Upper lobe of right lung (tissue), 1 donor: ENCODE results near the gene FGF19. TPM values are rescaled to one million over a fixed set of nuclear protein-coding genes. Genes with fewer than 3 reads are reported as not detected.

Experiments
- ATAC-seq: fragments of 200-7000 bp; cut with Tn5 transposase; one replicate; pipeline ENCODE4 v1.9.1; 2020; ENCODE audit warnings: mild to moderate bottlenecking, moderate library complexity
- DNase-seq: peaks from one replicate; pipeline ENCODE4 v3.0.0-alpha.2; 2020
- H3K27ac ChIP-seq: fragments of 200-600 bp; one replicate; pipeline ENCODE4 v1.8.0; 2022
- H3K27me3 ChIP-seq: fragments of 200-600 bp; one replicate; pipeline ENCODE4 v1.8.0; 2022; ENCODE audit warnings: mild to moderate bottlenecking
- H3K36me3 ChIP-seq: fragments of 200-600 bp; one replicate; pipeline ENCODE4 v1.8.0; 2022
- H3K4me1 ChIP-seq: fragments of 200-600 bp; one replicate; pipeline ENCODE4 v1.8.0; 2022
- H3K4me3 ChIP-seq: fragments of 200-600 bp; one replicate; pipeline ENCODE4 v1.8.0; 2022; ENCODE audit warnings: mild to moderate bottlenecking
- H3K9me3 ChIP-seq: fragments of 200-600 bp; one replicate; pipeline ENCODE4 v1.8.0; 2022
- intact Hi-C: fragments of 100-400 bp; cut with DNase I; formaldehyde crosslinking; loops from one replicate; pipeline ENCODE4 v1.11.0; 2022
- total RNA-seq: library from RNA; stranded (reverse); fragmentation: NEBNext Ultra II Directional; extraction: Animal tissue kit (Norgen Biotek cat#: 25700); gene quantifications from one replicate; pipeline ENCODE4 v1.2.1, GENCODE V29; 2021
- TF ChIP-seq, protein P1 (sequence below): fragments of 200-600 bp; IDR thresholded peaks from one replicate; pipeline ENCODE4 v1.8.0; 2022; ENCODE audit warnings: antibody characterized with exemption
- donor health status: DM: no; HTN: yes; CAD: no; lungs with severe emphysema.

FGF19 gene
- total RNA-seq, 1 donor from 2014 or later, result not detected

DNA sequence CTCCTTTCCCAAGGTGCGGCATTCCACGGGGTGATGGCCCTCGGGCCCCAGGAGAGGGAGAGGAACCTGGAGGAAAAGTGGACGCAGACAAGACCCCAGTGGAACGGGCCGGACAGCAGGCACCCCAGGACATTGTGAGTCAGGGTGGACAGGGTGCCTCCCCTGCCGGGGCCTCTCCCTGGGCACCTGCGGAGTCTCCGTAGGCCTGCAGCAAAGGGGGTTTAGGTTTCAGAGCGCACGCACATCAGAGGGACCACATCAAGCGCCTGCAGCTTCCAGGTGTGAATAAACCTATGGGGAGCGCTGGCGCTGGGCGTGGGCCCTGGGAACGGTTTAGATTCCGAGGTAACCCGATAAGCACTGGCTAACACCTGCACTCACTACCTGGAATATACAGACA lies 22.7 kb upstream of the FGF19 start:
- no peaks in the 10 kb centered on the region for H3K4me1 ChIP-seq
- H3K36me3 ChIP-seq, result no peaks in the 10 kb centered on the region
- DNase-seq (no peak), ATAC-seq (no peak)
- no peaks in the 10 kb centered on the region for H3K9me3 ChIP-seq
- H3K27me3 ChIP-seq, result peaks cover 35% of the 10 kb centered on the region
- TF ChIP-seq, protein P1, sequence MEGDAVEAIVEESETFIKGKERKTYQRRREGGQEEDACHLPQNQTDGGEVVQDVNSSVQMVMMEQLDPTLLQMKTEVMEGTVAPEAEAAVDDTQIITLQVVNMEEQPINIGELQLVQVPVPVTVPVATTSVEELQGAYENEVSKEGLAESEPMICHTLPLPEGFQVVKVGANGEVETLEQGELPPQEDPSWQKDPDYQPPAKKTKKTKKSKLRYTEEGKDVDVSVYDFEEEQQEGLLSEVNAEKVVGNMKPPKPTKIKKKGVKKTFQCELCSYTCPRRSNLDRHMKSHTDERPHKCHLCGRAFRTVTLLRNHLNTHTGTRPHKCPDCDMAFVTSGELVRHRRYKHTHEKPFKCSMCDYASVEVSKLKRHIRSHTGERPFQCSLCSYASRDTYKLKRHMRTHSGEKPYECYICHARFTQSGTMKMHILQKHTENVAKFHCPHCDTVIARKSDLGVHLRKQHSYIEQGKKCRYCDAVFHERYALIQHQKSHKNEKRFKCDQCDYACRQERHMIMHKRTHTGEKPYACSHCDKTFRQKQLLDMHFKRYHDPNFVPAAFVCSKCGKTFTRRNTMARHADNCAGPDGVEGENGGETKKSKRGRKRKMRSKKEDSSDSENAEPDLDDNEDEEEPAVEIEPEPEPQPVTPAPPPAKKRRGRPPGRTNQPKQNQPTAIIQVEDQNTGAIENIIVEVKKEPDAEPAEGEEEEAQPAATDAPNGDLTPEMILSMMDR, result no peak
- no peak overlapping the region for H3K4me3 ChIP-seq
- intact Hi-C loops, result no loop called here
- H3K27ac ChIP-seq, result no peak overlapping the region

DNA sequence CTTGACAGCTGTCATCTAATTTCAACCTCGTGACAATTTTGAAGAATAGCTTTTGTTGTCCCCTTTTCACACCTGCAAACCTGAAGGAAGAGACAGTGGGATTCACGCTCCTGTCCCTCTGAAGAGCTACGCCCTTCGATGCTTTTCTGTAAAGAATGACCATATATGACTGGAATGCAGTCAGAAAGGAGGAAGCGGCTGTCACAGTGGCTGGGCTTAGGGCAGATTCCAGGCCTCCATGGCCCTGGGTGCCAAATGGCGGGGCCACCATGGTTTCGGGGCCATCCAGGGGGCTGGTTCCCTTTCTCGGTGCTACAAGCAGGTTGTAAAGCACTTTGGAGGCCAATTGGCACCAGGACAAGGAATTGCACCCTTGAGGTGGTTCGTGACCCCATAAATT lies 22.2 kb upstream of the FGF19 start:
- intact Hi-C loops, result no loop called here
- H3K27ac ChIP-seq, result no peak overlapping the region
- TF ChIP-seq, protein P1, result no peak
- peaks cover 40% of the 10 kb centered on the region for H3K27me3 ChIP-seq
- H3K4me1 ChIP-seq, result no peaks in the 10 kb centered on the region
- H3K9me3 ChIP-seq, result no peaks in the 10 kb centered on the region
- no peak for DNase-seq
- no peaks in the 10 kb centered on the region for H3K36me3 ChIP-seq
- no peak overlapping the region for H3K4me3 ChIP-seq
- no peak for ATAC-seq

DNA sequence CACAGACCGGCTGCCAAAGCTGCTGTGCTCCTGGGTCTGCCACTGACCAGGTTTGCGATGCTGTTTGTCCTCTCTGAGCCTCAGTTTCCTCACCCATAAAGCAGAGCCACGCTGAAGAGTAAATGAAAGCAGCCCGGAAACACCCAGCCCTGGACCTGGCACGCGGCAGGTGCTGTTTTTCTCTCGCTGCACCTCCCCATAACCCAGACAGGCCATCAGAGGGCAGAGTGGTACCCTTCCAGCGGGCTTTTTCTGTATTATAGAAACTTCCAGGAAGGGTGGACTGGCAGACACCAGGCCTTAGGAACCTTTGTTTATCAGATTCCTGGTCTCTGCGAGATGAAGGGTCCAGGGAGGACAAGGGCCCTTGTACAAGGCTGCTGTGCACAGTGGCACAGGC lies 17.9 kb upstream of the FGF19 start:
- ATAC-seq, result no peak
- no peak overlapping the region for H3K27ac ChIP-seq

DNA sequence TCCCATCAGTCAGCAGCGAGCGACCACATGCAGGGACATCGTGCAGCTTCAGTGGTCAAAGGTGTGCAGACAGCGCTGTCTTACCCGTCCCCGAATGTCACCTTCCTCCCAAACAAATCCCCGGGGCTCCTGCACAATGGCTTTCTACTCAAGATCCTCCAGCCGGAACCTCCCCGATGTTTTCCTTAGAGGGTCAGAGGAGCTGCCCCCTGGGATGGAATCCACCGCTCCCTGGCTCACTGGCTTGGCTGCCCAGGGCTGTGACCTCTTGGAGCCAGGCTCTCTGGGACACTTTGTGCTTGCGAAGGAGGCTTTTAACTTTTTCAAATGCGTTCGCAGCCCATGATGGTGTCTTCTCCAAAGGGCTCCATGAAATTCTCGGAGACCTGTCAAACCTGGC lies 17.3 kb upstream of the FGF19 start:
- Histone ChIP-seq H3K27ac (no peak overlapping the region), H3K36me3 (no peaks in the 10 kb centered on the region), H3K4me1 (no peaks in the 10 kb centered on the region), H3K27me3 (peaks cover 52% of the 10 kb centered on the region), H3K9me3 (no peaks in the 10 kb centered on the region), H3K4me3 (no peak overlapping the region)
- DNase-seq, result no peak
- intact Hi-C loops, result no loop called here
- TF ChIP-seq, protein P1, result no peak
- no peak for ATAC-seq

More for the DNA sequence above, 17.9 kb upstream of the FGF19 start:
- Histone ChIP-seq H3K4me1 (no peaks in the 10 kb centered on the region), H3K27me3 (peaks cover 57% of the 10 kb centered on the region), H3K9me3 (no peaks in the 10 kb centered on the region), H3K36me3 (no peaks in the 10 kb centered on the region), H3K4me3 (no peak overlapping the region)
- intact Hi-C loops, result no loop called here
- DNase-seq, result no peak
- TF ChIP-seq, protein P1, result no peak

DNA sequence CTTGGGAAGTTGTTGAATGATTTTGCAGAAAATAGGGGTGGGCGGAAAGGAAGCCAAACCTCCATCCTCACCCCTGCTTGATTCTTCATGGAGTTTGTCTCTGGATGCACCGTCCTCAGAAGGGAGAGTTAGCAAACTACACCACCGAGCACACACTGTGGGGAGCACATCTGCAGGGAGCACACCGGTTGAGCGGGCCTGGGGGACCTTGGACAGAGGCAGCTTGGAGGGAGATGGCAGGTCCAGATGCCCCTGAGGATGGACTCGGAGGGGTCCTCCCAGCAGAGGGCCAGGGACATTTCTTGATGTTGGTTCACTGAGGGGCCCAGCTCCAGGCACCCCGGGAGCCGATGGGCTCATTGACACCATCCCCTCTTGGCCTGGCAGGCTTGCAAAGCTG lies 15.1 kb upstream of the FGF19 start:
- Histone ChIP-seq H3K27me3 (peaks cover 39% of the 10 kb centered on the region), H3K4me3 (no peak overlapping the region), H3K36me3 (no peaks in the 10 kb centered on the region), H3K4me1 (no peaks in the 10 kb centered on the region), H3K9me3 (no peaks in the 10 kb centered on the region), H3K27ac (no peak overlapping the region)
- TF ChIP-seq, protein P1, result no peak
- ATAC-seq (no peak), DNase-seq (no peak)
- intact Hi-C loops, result no loop called here

DNA sequence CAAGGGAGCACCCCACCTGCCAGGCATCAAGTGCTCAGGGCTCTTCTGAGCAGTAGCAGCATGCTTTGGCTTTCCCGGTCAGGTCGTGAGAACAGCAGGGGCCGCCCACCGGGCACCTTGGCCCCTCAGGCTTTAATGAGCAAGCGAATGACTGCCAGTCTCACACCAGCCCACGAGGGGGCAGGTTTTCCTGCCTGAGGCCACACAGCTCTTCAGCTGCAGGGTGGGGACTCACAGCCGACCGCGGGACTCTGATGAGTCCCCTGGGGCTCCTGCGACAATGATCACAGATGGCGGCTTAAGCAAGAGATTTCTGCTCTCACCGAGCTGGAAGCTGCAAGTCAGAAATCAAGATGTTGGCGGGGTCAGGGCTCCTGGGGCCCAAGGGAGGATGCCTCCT lies 14.3 kb upstream of the FGF19 start:
- Histone ChIP-seq H3K27me3 (peaks cover 35% of the 10 kb centered on the region), H3K36me3 (no peaks in the 10 kb centered on the region), H3K4me1 (no peaks in the 10 kb centered on the region), H3K27ac (no peak overlapping the region), H3K9me3 (no peaks in the 10 kb centered on the region), H3K4me3 (no peak overlapping the region)
- DNase-seq (no peak), ATAC-seq (no peak)
- intact Hi-C loops, result no loop called here
- TF ChIP-seq, protein P1, result no peak
